OCI-LY7 (cell line): ENCODE measurements around the gene PPP2R1A.

Experiments used
- CTCF ChIP-seq: fragments of 200-600 bp; sonication (generic); conservative IDR thresholded peaks from 2 replicates; pipeline ENCODE4 v1.5.1; 2014; ENCODE audit warnings: mild to moderate bottlenecking, antibody characterized with exemption, low read length, moderate library complexity, mixed read lengths
- EZH2phosphoT487 ChIP-seq: fragments of 200-600 bp; sonication (generic); IDR thresholded peaks from 2 replicates; pipeline ENCODE4 v1.6.1; 2018; ENCODE audit warnings: low read depth, borderline replicate concordance, mild to moderate bottlenecking, mixed run types, antibody characterized with exemption, low read length, moderate library complexity, mixed read lengths

GRCh38 chr19:52171321-52172169, 18.3 kb upstream of the PPP2R1A start, which contains the start of gene ZNF836:
- no peak for TF ChIP-seq CTCF
- TF ChIP-seq EZH2phosphoT487 = no peak
